ENCODE data around the gene ALPL.

DNA sequence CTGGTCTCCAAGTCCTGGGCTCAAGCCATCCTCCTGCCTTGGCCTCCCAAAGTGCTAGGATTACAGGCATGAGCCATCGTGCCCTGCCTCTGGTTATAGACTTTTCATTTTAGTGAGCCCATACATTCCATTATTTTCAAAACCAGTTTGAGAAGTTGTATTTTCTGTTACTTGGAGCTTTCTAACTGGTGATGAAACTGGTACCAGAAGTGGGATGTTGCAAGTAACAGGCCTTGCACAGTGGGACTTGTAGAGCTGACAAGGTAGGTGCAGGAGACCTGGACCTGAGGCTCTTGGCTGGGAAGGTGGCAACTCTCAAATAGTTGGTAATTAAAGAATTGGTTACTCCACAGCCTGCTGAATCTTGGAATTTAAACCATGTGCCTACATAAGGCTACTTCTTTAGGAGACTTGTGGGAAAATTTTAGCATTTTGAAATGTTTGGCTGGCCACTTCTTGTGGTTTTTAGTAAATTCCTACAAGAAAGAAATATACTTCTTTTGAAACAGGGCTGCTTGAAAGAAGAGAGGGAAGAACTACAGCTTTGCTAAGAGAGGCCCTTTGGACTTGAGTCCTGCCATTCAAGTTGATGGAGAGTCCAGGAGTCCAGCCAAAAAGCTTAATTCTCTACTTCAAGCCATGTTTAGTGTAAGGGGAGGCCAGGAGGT lies 9.8 kb upstream of the ALPL start:
- TF ChIP-seq, protein P1, sequence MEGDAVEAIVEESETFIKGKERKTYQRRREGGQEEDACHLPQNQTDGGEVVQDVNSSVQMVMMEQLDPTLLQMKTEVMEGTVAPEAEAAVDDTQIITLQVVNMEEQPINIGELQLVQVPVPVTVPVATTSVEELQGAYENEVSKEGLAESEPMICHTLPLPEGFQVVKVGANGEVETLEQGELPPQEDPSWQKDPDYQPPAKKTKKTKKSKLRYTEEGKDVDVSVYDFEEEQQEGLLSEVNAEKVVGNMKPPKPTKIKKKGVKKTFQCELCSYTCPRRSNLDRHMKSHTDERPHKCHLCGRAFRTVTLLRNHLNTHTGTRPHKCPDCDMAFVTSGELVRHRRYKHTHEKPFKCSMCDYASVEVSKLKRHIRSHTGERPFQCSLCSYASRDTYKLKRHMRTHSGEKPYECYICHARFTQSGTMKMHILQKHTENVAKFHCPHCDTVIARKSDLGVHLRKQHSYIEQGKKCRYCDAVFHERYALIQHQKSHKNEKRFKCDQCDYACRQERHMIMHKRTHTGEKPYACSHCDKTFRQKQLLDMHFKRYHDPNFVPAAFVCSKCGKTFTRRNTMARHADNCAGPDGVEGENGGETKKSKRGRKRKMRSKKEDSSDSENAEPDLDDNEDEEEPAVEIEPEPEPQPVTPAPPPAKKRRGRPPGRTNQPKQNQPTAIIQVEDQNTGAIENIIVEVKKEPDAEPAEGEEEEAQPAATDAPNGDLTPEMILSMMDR (IDR thresholded peaks at IDR 0.05), result no peak
- TF ChIP-seq POLR2AphosphoS5 (IDR thresholded peaks at IDR 0.05; ENCODE audit: insufficient read depth in 1 of 2, low read depth in 1 of 2) (no peak), POLR2A (IDR thresholded peaks at IDR 0.05) (no peak)
